IPS-15b (cell line): ENCODE results near the gene HNRNPC.
A peak's percentile ranks its signal among the peaks of the same experiment; 100 is the strongest.

ENCODE experiments used
- H3K27me3 ChIP-seq: one replicate; pipeline ENCODE4 v1.6.1; 2013; ENCODE audit warnings: low read length; ENCODE audit not compliant: control insufficient read depth, insufficient read depth
- H3K36me3 ChIP-seq: one replicate; pipeline ENCODE4 v1.6.1; 2013; ENCODE audit warnings: low read length; ENCODE audit not compliant: control insufficient read depth, insufficient read depth
- H3K4me1 ChIP-seq: one replicate; pipeline ENCODE4 v1.6.1; 2013; ENCODE audit warnings: mild to moderate bottlenecking, low read length; ENCODE audit not compliant: control insufficient read depth, insufficient read depth
- H3K4me3 ChIP-seq: one replicate; pipeline ENCODE4 v1.5.1; 2013; ENCODE audit warnings: low read depth, low read length
- H3K9ac ChIP-seq: one replicate; pipeline ENCODE4 v1.6.1; 2013; ENCODE audit warnings: low read depth, mild to moderate bottlenecking, low read length
- H3K9me3 ChIP-seq: one replicate; pipeline ENCODE4 v1.6.1; 2013; ENCODE audit warnings: mild to moderate bottlenecking, low read length; ENCODE audit not compliant: control insufficient read depth, insufficient read depth

Gene HNRNPC

DNA sequence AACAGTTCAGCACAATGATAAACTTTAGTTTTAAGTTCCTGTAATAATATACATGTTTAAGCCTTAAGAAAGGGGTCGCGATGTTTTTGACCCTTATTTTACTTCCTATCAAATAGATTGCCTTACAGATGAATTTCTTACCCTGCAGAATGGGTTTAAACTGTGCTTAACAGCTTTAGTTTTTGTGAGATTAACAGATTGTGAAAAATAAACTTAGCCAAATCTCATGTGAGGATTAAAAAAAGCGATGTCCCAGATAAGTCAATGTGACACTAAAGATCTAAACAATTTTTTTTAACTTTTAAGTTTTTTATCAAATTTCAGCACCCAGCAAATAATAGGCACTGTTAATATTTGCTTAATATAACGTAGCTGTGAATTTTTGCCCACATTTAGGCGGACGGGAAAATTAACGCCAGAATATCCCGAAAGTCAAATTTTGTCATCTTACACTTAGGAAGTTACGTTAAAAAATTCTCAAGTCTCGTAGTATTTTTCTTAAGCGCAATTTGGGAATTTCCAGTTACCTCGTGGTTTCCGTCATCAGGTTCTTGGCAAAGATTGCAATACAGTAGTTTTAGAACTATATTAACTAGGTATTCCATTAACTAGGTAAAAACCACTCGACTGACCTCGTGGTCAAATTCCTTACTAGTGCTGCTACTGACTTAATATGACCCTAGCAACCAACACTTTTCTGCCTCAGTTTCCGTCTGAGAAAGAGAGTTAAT is 1.2 kb downstream of the HNRNPC start:
- peaks cover 13% of the 10 kb centered on the region for H3K4me1 ChIP-seq
- H3K36me3 ChIP-seq = peaks cover 23% of the 10 kb centered on the region
- peak overlapping the region; percentile 91 for H3K4me3 ChIP-seq
- no peaks in the 10 kb centered on the region for H3K27me3 ChIP-seq
- no peaks in the 10 kb centered on the region for H3K9me3 ChIP-seq
- H3K9ac ChIP-seq = peak overlapping the region; percentile 100

DNA sequence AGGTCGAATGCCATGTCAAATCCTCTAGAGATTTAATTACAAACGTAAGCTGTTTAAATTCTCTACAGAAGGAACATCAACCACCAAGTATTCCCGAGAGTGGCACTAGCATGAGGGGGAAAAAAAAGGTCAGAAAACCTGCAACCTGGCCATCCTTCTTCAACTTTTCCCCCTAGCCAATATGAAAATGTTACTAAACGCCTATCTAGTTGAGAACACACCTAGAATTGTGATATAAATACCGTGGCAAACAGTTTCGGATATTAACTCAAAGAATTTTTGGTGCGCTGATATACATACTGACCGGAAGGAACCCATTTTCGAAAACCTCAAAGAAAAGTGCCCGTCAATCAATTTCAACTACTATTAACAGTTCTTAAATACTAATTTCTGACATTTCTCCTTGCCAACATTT is 1.8 kb downstream of the HNRNPC start:
- H3K4me3 ChIP-seq = peak overlapping the region; percentile 91
- peaks cover 24% of the 10 kb centered on the region for H3K36me3 ChIP-seq
- H3K27me3 ChIP-seq = no peaks in the 10 kb centered on the region
- no peaks in the 10 kb centered on the region for H3K9me3 ChIP-seq
- peaks cover 13% of the 10 kb centered on the region for H3K4me1 ChIP-seq
- H3K9ac ChIP-seq = peak overlapping the region; percentile 100

DNA sequence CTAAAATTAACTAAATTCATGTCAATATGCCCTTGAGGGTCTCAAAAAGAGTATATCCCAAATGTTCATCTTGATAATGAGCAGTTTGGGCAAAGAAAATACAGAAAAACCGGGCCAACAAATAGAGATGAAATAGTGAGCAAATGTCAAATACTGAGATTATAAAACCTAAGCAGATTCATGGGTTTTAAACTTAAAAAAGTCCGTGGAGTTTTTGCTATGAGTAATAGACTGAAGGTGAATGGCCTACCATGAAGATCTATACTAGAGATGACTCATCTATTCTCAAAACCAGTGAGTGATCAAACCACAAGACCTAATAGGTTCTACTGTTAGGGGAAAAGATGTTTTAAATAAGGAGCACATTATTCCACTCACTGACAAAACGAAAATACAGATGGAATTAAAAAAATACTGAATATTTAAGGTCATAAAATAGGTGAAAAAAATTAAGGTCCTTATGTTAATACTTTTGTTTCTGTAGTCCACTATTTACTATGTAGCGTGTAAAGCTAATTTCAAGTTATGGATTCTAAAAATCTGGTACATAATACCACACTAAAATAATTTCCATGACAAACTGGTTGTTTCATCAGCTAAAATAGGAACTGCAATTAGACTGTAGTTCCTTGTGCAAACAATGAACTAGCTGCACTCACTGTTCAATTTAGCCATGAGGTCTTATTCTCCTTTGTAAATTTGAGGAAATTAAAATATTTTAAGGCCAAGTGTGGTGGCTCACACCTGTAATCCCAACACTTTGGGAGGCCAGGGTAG is 5.0 kb downstream of the HNRNPC start:
- H3K9ac ChIP-seq = no peak overlapping the region
- H3K36me3 ChIP-seq = peaks cover 43% of the 10 kb centered on the region

GRCh38 chr14:21263284-21264024 is 5.8 kb downstream of the HNRNPC start:
- Histone ChIP-seq H3K36me3 (peaks cover 42% of the 10 kb centered on the region), H3K27me3 (no peaks in the 10 kb centered on the region), H3K4me1 (peaks cover 13% of the 10 kb centered on the region), H3K4me3 (peak overlapping the region; percentile 91), H3K9me3 (no peaks in the 10 kb centered on the region), H3K9ac (no peak overlapping the region)

More for the DNA sequence above, 5.0 kb downstream of the HNRNPC start:
- Histone ChIP-seq H3K27me3 (no peaks in the 10 kb centered on the region), H3K4me1 (peaks cover 13% of the 10 kb centered on the region), H3K9me3 (no peaks in the 10 kb centered on the region), H3K4me3 (peak overlapping the region; percentile 91)

DNA sequence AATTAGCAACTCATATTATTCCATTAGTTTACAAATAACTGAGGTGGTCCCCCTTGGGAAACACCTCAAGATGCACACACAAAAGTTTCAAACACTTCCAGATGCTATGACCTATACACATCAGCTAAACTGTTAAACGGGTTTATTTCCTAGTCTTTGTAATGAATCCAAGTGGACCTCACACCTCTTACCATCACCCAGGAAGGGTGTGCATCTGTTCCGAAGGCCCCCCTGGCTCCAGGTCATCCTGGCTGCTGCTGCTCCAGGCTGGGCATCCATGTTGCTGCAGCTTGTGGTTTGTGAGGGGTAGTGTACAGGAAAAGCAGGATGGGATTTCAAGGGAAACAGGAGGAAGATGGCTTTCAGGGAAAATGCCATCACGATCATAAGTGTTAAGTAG is 6.8 kb downstream of the HNRNPC start:
- peaks cover 39% of the 10 kb centered on the region for H3K36me3 ChIP-seq
- no peak overlapping the region for H3K9ac ChIP-seq
- no peaks in the 10 kb centered on the region for H3K9me3 ChIP-seq
- H3K4me1 ChIP-seq = peaks cover 13% of the 10 kb centered on the region
- no peaks in the 10 kb centered on the region for H3K27me3 ChIP-seq
- H3K4me3 ChIP-seq = no peak overlapping the region

GRCh38 chr14:21261824-21262223 is 7.4 kb downstream of the HNRNPC start:
- Histone ChIP-seq H3K9ac (no peak overlapping the region), H3K4me3 (no peak overlapping the region), H3K36me3 (peaks cover 39% of the 10 kb centered on the region), H3K9me3 (no peaks in the 10 kb centered on the region), H3K27me3 (no peaks in the 10 kb centered on the region), H3K4me1 (peaks cover 13% of the 10 kb centered on the region)

DNA sequence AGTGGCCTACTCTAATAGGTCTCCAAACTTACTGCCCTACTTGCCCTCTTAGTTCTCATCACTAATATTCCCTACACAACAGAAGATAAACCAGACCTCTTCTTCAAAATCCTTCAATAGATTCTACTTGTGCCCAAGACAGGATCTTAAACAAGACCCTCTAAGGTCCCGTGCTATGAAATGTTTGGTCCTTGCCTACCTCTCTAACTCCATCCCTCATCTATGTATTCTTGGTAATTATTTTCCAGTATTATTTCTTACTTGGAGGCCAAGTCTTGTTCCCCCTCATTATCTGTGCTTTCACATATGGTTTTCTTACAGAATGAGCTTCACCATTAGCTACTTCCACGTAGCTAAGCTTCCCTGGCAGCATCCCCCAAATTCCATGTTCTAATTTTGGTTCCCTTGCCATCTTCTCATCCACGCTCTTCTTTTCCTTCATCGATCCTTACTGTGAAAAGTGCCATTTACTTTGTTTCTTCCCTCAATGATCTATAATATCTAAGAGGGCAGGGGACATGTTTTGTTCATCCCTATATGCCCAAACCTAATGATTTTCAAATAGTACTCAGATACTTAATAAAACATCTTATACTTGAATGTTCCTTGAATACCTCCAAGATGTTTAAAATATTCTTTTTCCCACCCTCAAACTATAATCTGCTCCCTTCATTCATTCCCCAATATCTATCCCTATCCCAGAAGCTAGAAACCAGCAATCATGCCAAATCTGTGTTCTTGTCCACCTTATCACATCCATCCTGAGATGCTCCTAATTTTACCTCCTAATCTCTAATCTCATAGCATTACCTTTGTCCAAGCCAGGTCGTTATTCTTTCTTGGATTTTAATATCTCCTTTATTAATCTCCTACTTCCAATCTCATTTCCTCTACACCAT is 10.1 kb downstream of the HNRNPC start:
- no peak overlapping the region for H3K4me3 ChIP-seq
- H3K36me3 ChIP-seq = peaks cover 26% of the 10 kb centered on the region
- H3K27me3 ChIP-seq = no peaks in the 10 kb centered on the region
- H3K9me3 ChIP-seq = no peaks in the 10 kb centered on the region
- peaks cover 5% of the 10 kb centered on the region for H3K4me1 ChIP-seq
- H3K9ac ChIP-seq = no peak overlapping the region

- H3K4me1 ChIP-seq = no peaks in the 10 kb centered on the region
- no peaks in the 10 kb centered on the region for H3K9me3 ChIP-seq
- H3K27me3 ChIP-seq = no peaks in the 10 kb centered on the region
- no peak overlapping the region for H3K4me3 ChIP-seq
- H3K36me3 ChIP-seq = peaks cover 20% of the 10 kb centered on the region
- no peak overlapping the region for H3K9ac ChIP-seq
Measured at GRCh38 chr14:21258005-21258888, 11.0 kb downstream of the HNRNPC start.

DNA sequence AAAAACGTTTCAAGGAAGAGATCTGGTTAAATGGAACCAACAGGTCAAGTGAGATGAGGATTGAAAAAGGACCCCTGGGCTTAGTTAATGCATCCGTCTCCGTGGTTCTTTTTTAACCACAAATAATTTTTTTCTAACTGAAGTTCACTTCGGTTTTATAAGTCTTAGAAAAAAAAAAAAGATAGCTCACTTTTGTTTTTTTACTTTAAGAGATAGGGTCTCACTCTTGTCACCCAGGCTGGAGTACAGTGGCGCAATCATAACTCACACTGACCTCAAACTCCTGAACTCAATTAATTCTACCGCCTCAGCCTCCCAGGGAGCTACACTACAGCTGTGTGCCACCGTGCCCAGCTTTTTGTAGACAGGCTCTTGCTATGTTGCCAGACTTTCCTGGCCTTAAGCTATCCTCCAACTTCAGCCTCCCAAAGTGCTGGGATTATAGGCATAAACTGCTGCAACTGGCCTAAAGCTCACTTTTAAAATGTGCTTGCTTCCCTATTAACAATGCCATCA is 11.8 kb downstream of the HNRNPC start:
- Histone ChIP-seq H3K36me3 (peaks cover 21% of the 10 kb centered on the region), H3K27me3 (no peaks in the 10 kb centered on the region), H3K9ac (no peak overlapping the region), H3K4me3 (peak overlapping the region; percentile 9), H3K9me3 (no peaks in the 10 kb centered on the region), H3K4me1 (no peaks in the 10 kb centered on the region)

DNA sequence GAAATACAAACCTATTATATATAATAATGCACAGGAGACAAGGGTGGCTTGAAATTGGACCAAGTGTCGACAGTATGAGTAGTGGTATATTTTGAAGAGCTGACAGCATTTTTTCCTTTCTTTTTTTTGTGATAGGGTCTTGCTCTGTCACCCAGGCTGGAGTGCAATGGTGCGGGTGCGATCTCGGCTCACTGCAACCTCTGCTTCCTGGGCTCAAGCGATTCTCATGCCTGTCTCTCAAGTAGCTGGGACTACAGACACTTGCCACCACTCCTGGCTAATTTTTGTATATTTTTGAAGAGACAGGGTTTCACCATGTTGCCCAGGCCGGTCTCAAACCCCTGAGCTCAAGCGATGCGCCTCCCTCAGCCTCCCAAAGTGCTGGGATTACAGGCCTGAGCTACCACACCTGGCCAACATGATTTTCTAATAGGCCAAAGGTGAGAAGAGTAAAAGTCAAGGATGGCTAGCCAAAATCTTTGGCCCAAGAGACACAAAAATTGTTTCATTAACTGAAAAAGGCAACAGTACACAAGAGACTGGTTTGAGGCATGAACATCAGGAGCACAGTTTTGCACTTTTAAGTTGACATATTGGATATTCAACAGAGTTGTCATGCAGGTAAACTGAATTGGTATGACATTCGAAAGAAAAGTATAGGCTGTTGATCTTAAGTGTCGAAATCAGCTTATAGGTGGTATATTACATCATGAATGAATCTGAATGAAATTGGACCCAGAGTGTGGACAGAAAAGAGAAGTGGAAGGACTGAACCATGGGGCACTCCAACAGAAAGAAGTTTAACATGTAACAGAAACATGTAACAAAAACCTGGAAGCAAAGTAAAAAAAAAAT is 12.5 kb downstream of the HNRNPC start:
- Histone ChIP-seq H3K27me3 (no peaks in the 10 kb centered on the region), H3K9me3 (no peaks in the 10 kb centered on the region), H3K9ac (no peak overlapping the region), H3K36me3 (peaks cover 14% of the 10 kb centered on the region), H3K4me1 (no peaks in the 10 kb centered on the region), H3K4me3 (no peak overlapping the region)
